Measurements from ENCODE around the gene NTMT2. TPM values are rescaled to one million over a fixed set of nuclear protein-coding genes. Genes with fewer than 3 reads are reported as not detected.

Gene NTMT2
- total and polyA plus RNA-seq, 9 of the 15 experiments (the other 6 are each of a cell fraction or from before 2014, with no cell fraction given) = not detected

DNA sequence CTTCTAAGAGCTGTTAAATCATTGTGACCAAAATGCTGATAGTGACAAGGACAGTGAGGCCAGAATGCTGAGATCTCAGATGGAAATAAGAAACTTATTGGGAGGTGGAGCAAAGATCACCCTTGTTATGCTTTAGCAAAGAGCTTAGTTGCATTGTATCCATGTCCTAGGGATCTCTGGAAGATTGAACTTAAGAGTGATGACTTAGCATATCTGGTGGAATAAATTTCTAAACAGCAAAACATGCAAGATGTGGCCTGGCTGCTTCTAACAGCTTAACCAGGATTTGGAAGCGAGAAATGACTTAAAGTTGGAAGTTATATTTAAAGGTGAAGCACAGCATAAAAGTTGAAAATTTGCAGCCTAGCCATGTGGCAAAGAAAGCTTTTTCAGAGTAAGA, 7.7 kb downstream of the NTMT2 start (continued):
- no peak for TF ChIP-seq ZNF696 (CRISPR knock-in tag; conservative IDR thresholded peaks at IDR 0.05)
- no peak for TF ChIP-seq ZFX (CRISPR knock-in tag; IDR thresholded peaks at IDR 0.05)
- TF ChIP-seq BRCA1 (IDR thresholded peaks at IDR 0.05) = no peak
- no peak for TF ChIP-seq BRCA1 (CRISPR knock-in tag; IDR thresholded peaks at IDR 0.05)

DNA sequence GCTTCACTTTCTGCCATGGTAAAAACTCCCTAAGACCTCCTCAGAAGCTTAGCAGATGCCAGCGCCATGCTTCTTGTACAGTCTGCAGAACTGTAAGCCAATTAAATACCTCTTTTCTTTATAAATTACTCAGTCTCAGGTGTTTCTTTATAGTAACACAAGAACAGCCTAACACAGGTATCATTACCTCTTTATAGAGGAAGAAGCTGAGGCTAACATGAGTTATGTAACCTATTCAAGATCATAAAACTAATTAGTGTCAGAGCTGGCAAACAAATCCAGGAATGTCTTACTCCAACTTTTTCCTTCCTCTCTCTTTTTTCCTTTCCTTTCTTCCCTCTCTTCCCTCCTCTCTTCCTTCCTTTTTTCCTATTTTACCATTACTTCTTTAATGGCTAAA, 9.3 kb downstream of the NTMT2 start:
- in situ Hi-C loops (cut with MboI) = no loop called here
- no peak for TF ChIP-seq ZNF695 (CRISPR knock-in tag; IDR thresholded peaks at IDR 0.05)
- no peak for TF ChIP-seq EP300 (IDR thresholded peaks at IDR 0.05; ENCODE audit: low read length)
- no peak for TF ChIP-seq NONO (IDR thresholded peaks at IDR 0.05; ENCODE audit: low read depth in 2 of 2, low read length in 1 of 2)
- TF ChIP-seq, protein P1, sequence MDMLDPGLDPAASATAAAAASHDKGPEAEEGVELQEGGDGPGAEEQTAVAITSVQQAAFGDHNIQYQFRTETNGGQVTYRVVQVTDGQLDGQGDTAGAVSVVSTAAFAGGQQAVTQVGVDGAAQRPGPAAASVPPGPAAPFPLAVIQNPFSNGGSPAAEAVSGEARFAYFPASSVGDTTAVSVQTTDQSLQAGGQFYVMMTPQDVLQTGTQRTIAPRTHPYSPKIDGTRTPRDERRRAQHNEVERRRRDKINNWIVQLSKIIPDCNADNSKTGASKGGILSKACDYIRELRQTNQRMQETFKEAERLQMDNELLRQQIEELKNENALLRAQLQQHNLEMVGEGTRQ (CRISPR knock-in tag; IDR thresholded peaks at IDR 0.05) = no peak
- TF ChIP-seq ZNF780A (CRISPR knock-in tag; IDR thresholded peaks at IDR 0.05) = no peak
- no peak for TF ChIP-seq ILK (tag; IDR thresholded peaks at IDR 0.05; ENCODE audit: borderline replicate concordance, low read depth)
- TF ChIP-seq TCFL5 (CRISPR knock-in tag; conservative IDR thresholded peaks at IDR 0.05) = no peak

More for the DNA sequence above, 9.3 kb downstream of the NTMT2 start:
- Histone ChIP-seq H4K20me1 (replicated peaks; ENCODE audit: control insufficient read depth, insufficient read depth, low read length) (no peaks in the 10 kb centered on the region), H3K79me2 (ENCODE audit: control insufficient read depth, insufficient read depth, low read length) (no peaks in the 10 kb centered on the region), H3K9ac (ENCODE audit: insufficient read depth in 1 of 2, low read depth in 2 of 2, low read length in 2 of 2) (no peak overlapping the region), H3K9me1 (ENCODE audit: control insufficient read depth, insufficient read depth, low read length) (no peaks in the 10 kb centered on the region), H3K36me3 (ENCODE audit: control insufficient read depth, insufficient read depth, low read length) (no peaks in the 10 kb centered on the region), H3K9me3 (replicated peaks; ENCODE audit: control insufficient read depth, insufficient read depth, low read depth, low read length) (no peaks in the 10 kb centered on the region), H3K4me3 (no peak overlapping the region), H3K27ac (ENCODE audit: extremely low read depth, low read depth, low read length) (no peak overlapping the region), H3K4me1 (replicated peaks in 1 of 2; ENCODE audit: control insufficient read depth in 2 of 2, insufficient read depth in 2 of 2, low read length in 2 of 2) (no peaks in the 10 kb centered on the region), H3K27me3 (ENCODE audit: control insufficient read depth in 2 of 2, insufficient read depth in 2 of 2, low read length in 2 of 2) (no peaks in the 10 kb centered on the region), H3K4me2 (ENCODE audit: insufficient read depth, low read length) (no peak overlapping the region), H2AFZ (ENCODE audit: low read depth, low read length) (no peak overlapping the region)
- 0% methylated on average over 1 of the region's 1 CpG for WGBS (ENCODE audit: insufficient coverage, low coverage, missing lambda C conversion rate)
- CTCF ChIA-PET (ENCODE audit: low intra/inter-chr PET ratio) = no interaction called here
- intact Hi-C loops (cut with micrococcal nuclease) = no loop called here
- DNase-seq (ENCODE audit: extremely low read depth in 1 of 4, low spot score in 3 of 4) = no peak
- POLR2A ChIA-PET = interaction anchor here (0.5 to 1.0 kb wide), 2 partner anchors 9 to 91 kb away, joined by 3 to 4 read pairs; partner anchors contain the start of gene NTMT2
- BruUV-seq (replicated peaks) = no TSS peak
- no peak for ATAC-seq
- FAIRE-seq = no peak
